PFSK-1 (cell line): Measurements from ENCODE around the gene LOXHD1.

Experiments used
- FOXP2 ChIP-seq: optimal IDR thresholded peaks from 2 replicates; pipeline ENCODE3; 2011; ENCODE audit warnings: borderline replicate concordance, control low read depth, inconsistent platforms; ENCODE audit not compliant: insufficient read depth; ENCODE audit errors: extremely low read length, extremely low read depth
- POLR2AphosphoS5 ChIP-seq: IDR thresholded peaks from 2 replicates; pipeline ENCODE4 v1.6.1; 2012; ENCODE audit warnings: low read depth, mild to moderate bottlenecking, control low read depth, low read length, moderate library complexity
- REST ChIP-seq, 2 experiments: IDR thresholded peaks; 2 replicates each; pipeline versions ENCODE4 v1.6.1 to v1.8.0; 2011 to 2012; ENCODE audit warnings: low read depth in 2 of 2, low read length in 2 of 2, control low read depth in 1 of 2, inconsistent platforms in 1 of 2, mild to moderate bottlenecking in 1 of 2, moderate library complexity in 1 of 2; ENCODE audit not compliant: insufficient read depth in 1 of 2
- SIN3A ChIP-seq: IDR thresholded peaks from 2 replicates; pipeline ENCODE4 v1.6.1; 2012; ENCODE audit warnings: mild to moderate bottlenecking, low read length, moderate library complexity, borderline replicate concordance; ENCODE audit not compliant: insufficient read depth
- TAF1 ChIP-seq: IDR thresholded peaks from 2 replicates; pipeline ENCODE4 v1.6.1; 2012; ENCODE audit warnings: low read length, control low read depth, borderline replicate concordance; ENCODE audit not compliant: insufficient read depth

LOXHD1 gene

GRCh38 chr18:46656326-46657114 lies 500 bp downstream of the LOXHD1 start:
- TF ChIP-seq REST (IDR thresholded peaks at IDR 0.05; ENCODE audit: insufficient read depth in 1 of 2, low read depth in 2 of 2, low read length in 2 of 2) (no peak), FOXP2 (no peak), POLR2AphosphoS5 (no peak), TAF1 (no peak), SIN3A (no peak)

- no peak for TF ChIP-seq SIN3A
- TF ChIP-seq POLR2AphosphoS5 = no peak
- TF ChIP-seq TAF1 = no peak
- no peak for TF ChIP-seq FOXP2
- no peak for TF ChIP-seq REST (IDR thresholded peaks at IDR 0.05; ENCODE audit: insufficient read depth in 1 of 2, low read depth in 2 of 2, low read length in 2 of 2)
Observed at GRCh38 chr18:46652372-46652771, 4.6 kb downstream of the LOXHD1 start.

GRCh38 chr18:46650681-46651080 lies 6.3 kb downstream of the LOXHD1 start:
- TF ChIP-seq TAF1 (no peak), FOXP2 (no peak), POLR2AphosphoS5 (no peak), REST (IDR thresholded peaks at IDR 0.05; ENCODE audit: insufficient read depth in 1 of 2, low read depth in 2 of 2, low read length in 2 of 2) (no peak), SIN3A (no peak)

- no peak for TF ChIP-seq TAF1
- no peak for TF ChIP-seq FOXP2
- TF ChIP-seq SIN3A = no peak
- no peak for TF ChIP-seq REST (IDR thresholded peaks at IDR 0.05; ENCODE audit: insufficient read depth in 1 of 2, low read depth in 2 of 2, low read length in 2 of 2)
- TF ChIP-seq POLR2AphosphoS5 = no peak
Observed at GRCh38 chr18:46649071-46649862, 7.8 kb downstream of the LOXHD1 start.
